C4-2B (cell line): ENCODE measurements around the gene WEE1.

Experiments
- H3K27ac ChIP-seq: fragments of 450-650 bp; 2 replicates; pipeline ENCODE4 v1.5.1; 2017
- CTCF ChIP-seq: fragments of 450-650 bp; conservative IDR thresholded peaks from 2 replicates; pipeline ENCODE4 v1.5.1; 2017; ENCODE audit warnings: mild to moderate bottlenecking
- ZFX ChIP-seq: fragments of 450-650 bp; IDR thresholded peaks from 2 replicates; pipeline ENCODE4 v1.6.1; 2017

The WEE1 gene

GRCh38 chr11:9609002-9609759, 35.7 kb downstream of the WEE1 start:
- H3K27ac ChIP-seq: no peak overlapping the region
- TF ChIP-seq ZFX (no peak), CTCF (no peak)

GRCh38 chr11:9609841-9610240, 36.4 kb downstream of the WEE1 start:
- TF ChIP-seq CTCF (no peak), ZFX (no peak)
- no peak overlapping the region for H3K27ac ChIP-seq

GRCh38 chr11:9613118-9613829, 39.8 kb downstream of the WEE1 start:
- H3K27ac ChIP-seq: no peak overlapping the region

GRCh38 chr11:9613830-9614762, 40.6 kb downstream of the WEE1 start:
- H3K27ac ChIP-seq: no peak overlapping the region
- TF ChIP-seq CTCF: no peak
- no peak for TF ChIP-seq ZFX

More at GRCh38 chr11:9613118-9613829, 39.8 kb downstream of the WEE1 start:
- TF ChIP-seq CTCF (peak; percentile 96), ZFX (no peak)

- TF ChIP-seq ZFX (no peak), CTCF (no peak)
- H3K27ac ChIP-seq: no peak overlapping the region
These were observed 41.6 kb downstream of the WEE1 start for GRCh38 chr11:9615031-9615451.

- H3K27ac ChIP-seq: no peak overlapping the region
- TF ChIP-seq ZFX: no peak
- no peak for TF ChIP-seq CTCF
These were observed 42.7 kb downstream of the WEE1 start for GRCh38 chr11:9616042-9616675.
